H1 (cell line): ENCODE data around the gene CHRNA4. TPM values are rescaled to one million over a fixed set of nuclear protein-coding genes. Genes with fewer than 3 reads are reported as not detected.

Experiments
- CTCF ChIA-PET: fragments of 300-600 bp; sonication (Branson Sonifier 250); formaldehyde crosslinking; loops from one replicate; lab custom pipeline; 2021; ENCODE audit not compliant: partially characterized antibody; lab: Charles Lee
- POLR2A ChIA-PET: fragments of 300-600 bp; sonication (Branson Sonifier 250); formaldehyde crosslinking; loops from one replicate; lab custom pipeline; 2021; ENCODE audit warnings: inconsistent platforms; ENCODE audit not compliant: partially characterized antibody; lab: Charles Lee
- DNase-seq, 2 experiments: peaks; one replicate each; pipeline versions ENCODE4 v3.0.0 to v3.0.0-alpha.2; 2010 to 2022; ENCODE audit warnings: low spot score in 2 of 2, low read depth in 1 of 2, mixed read lengths in 1 of 2
- FAIRE-seq: peaks from 2 replicates; lab custom pipeline; 2011; peaks lifted over from hg19 to GRCh38; lab: Jason Lieb, UNC
- H2AFZ ChIP-seq: 2 replicates; pipeline ENCODE4 v1.8.1; 2012; ENCODE audit warnings: low read length, inconsistent platforms
- H2AK5ac ChIP-seq: 2 replicates; pipeline ENCODE4 v1.6.1; 2013; ENCODE audit warnings: low read depth, low read length
- H2BK120ac ChIP-seq: replicated peaks from 2 replicates; pipeline ENCODE3; 2013; ENCODE audit warnings: low read depth, low read length, inconsistent platforms
- H2BK12ac ChIP-seq: 2 replicates; pipeline ENCODE4 v1.6.1; 2013; ENCODE audit warnings: low read depth, low read length
- H2BK15ac ChIP-seq: 2 replicates; pipeline ENCODE4 v1.6.1; 2013; ENCODE audit warnings: low read length
- H2BK20ac ChIP-seq: 2 replicates; pipeline ENCODE4 v1.6.1; 2013; ENCODE audit warnings: low read length
- H2BK5ac ChIP-seq: 2 replicates; pipeline ENCODE4 v1.6.1; 2013; ENCODE audit warnings: low read depth, low read length
- H3K14ac ChIP-seq: 2 replicates; pipeline ENCODE4 v1.6.1; 2013; ENCODE audit warnings: inconsistent platforms; ENCODE audit not compliant: insufficient read length
- H3K18ac ChIP-seq: 2 replicates; pipeline ENCODE4 v1.6.1; 2013; ENCODE audit warnings: low read length; ENCODE audit errors: extremely low read depth
- H3K23ac ChIP-seq: 2 replicates; pipeline ENCODE4 v1.6.1; 2013; ENCODE audit warnings: inconsistent platforms; ENCODE audit not compliant: insufficient read length
- H3K23me2 ChIP-seq: 2 replicates; pipeline ENCODE4 v1.6.1; 2013; ENCODE audit warnings: low read depth, low read length
- H3K27ac ChIP-seq: 2 replicates; pipeline ENCODE4 v1.6.1; 2011; ENCODE audit warnings: low read depth, low read length, inconsistent platforms
- H3K27me3 ChIP-seq, 4 experiments: replicated peaks in 1 of 4; 1 replicate in 1 of 4; 2 replicates in 3 of 4; pipeline versions ENCODE4 v1.6.1 to v1.8.1; 2011 to 2013; ENCODE audit warnings: low read length in 3 of 4, mild to moderate bottlenecking in 3 of 4, inconsistent platforms in 2 of 4, mixed read lengths in 2 of 4, moderate library complexity in 1 of 4; ENCODE audit not compliant: control insufficient read depth in 3 of 4, insufficient read depth in 3 of 4; ENCODE audit errors: extremely low read depth in 1 of 4
- H3K36me3 ChIP-seq, 4 experiments: 2 replicates each; pipeline versions ENCODE4 v1.6.1 to v1.8.1; 2011 to 2013; ENCODE audit warnings: mild to moderate bottlenecking in 4 of 4, low read length in 3 of 4, moderate library complexity in 2 of 4, control low read depth in 1 of 4, inconsistent platforms in 1 of 4; ENCODE audit not compliant: insufficient read depth in 4 of 4, control insufficient read depth in 2 of 4
- H3K4ac ChIP-seq: replicated peaks from 2 replicates; pipeline ENCODE3; 2013; ENCODE audit warnings: low read length, low read depth, mixed read lengths, inconsistent platforms; ENCODE audit not compliant: insufficient read length
- H3K4me1 ChIP-seq, 4 experiments: replicated peaks in 1 of 4; 1 replicate in 1 of 4; 2 replicates in 3 of 4; pipeline versions ENCODE4 v1.6.1 to v1.8.1; 2011 to 2013; ENCODE audit warnings: low read length in 3 of 4, inconsistent platforms in 2 of 4, mixed read lengths in 1 of 4; ENCODE audit not compliant: insufficient read depth in 4 of 4, control insufficient read depth in 3 of 4
- H3K4me2 ChIP-seq, 2 experiments: 2 replicates each; pipeline versions ENCODE4 v1.6.1 to v1.8.1; 2011 to 2013; ENCODE audit warnings: low read depth in 2 of 2, low read length in 2 of 2, control low read depth in 1 of 2, inconsistent platforms in 1 of 2, mild to moderate bottlenecking in 1 of 2; ENCODE audit not compliant: insufficient read depth in 1 of 2
- H3K4me3 ChIP-seq, 4 experiments: fragments of 200-600, 300-600 bp in 1 of 4; sonication (generic), shearing (Covaris generic), sonication (Bioruptor Twin) in 1 of 4; 2 replicates each; pipeline versions ENCODE4 v1.5.1 to v1.8.1; 2011 to 2016; ENCODE audit warnings: low read length in 4 of 4, low read depth in 3 of 4, control low read depth in 2 of 4, inconsistent platforms in 2 of 4, mild to moderate bottlenecking in 2 of 4, mixed read lengths in 1 of 4, moderate library complexity in 1 of 4; ENCODE audit not compliant: insufficient read depth in 2 of 4; ENCODE audit errors: extremely low read depth in 1 of 4
- H3K56ac ChIP-seq: replicated peaks from 2 replicates; pipeline ENCODE3; 2013; ENCODE audit warnings: low read depth, mild to moderate bottlenecking, mixed read lengths, low read length, inconsistent platforms; ENCODE audit not compliant: insufficient read length
- H3K79me1 ChIP-seq: 2 replicates; pipeline ENCODE4 v1.6.1; 2013; ENCODE audit warnings: low read depth, low read length, control low read depth
- H3K79me2 ChIP-seq, 2 experiments: 2 replicates each; pipeline versions ENCODE4 v1.6.1 to v1.8.1; 2012 to 2013; ENCODE audit warnings: low read length in 2 of 2, mild to moderate bottlenecking in 2 of 2, inconsistent platforms in 1 of 2; ENCODE audit not compliant: insufficient read depth in 2 of 2, control insufficient read depth in 1 of 2
- H3K9ac ChIP-seq, 4 experiments: replicated peaks in 1 of 4; 1 replicate in 1 of 4; 2 replicates in 3 of 4; pipeline versions ENCODE4 v1.6.1 to v1.8.1; 2011 to 2013; ENCODE audit warnings: low read depth in 3 of 4, low read length in 3 of 4, control low read depth in 2 of 4, mild to moderate bottlenecking in 2 of 4, moderate library complexity in 2 of 4, inconsistent platforms in 1 of 4; ENCODE audit errors: extremely low read depth in 1 of 4
- H3K9me3 ChIP-seq, 2 experiments: 2 replicates each; pipeline versions ENCODE4 v1.6.1 to v1.8.1; 2012 to 2013; ENCODE audit warnings: mild to moderate bottlenecking in 2 of 2, moderate library complexity in 2 of 2, control low read depth in 1 of 2, inconsistent platforms in 1 of 2, low read depth in 1 of 2, low read length in 1 of 2, mixed read lengths in 1 of 2; ENCODE audit not compliant: insufficient read depth in 2 of 2
- H4K20me1 ChIP-seq, 2 experiments: replicated peaks in 1 of 2; 2 replicates each; pipeline versions ENCODE3 to v1.8.1; 2011 to 2013; ENCODE audit warnings: inconsistent platforms in 2 of 2, low read length in 2 of 2, mild to moderate bottlenecking in 1 of 2; ENCODE audit not compliant: insufficient read depth in 2 of 2, control insufficient read depth in 1 of 2
- H4K5ac ChIP-seq: 2 replicates; pipeline ENCODE4 v1.6.1; 2013; ENCODE audit warnings: low read length, low read depth, mixed read lengths, inconsistent platforms; ENCODE audit not compliant: insufficient read length
- H4K8ac ChIP-seq: 2 replicates; pipeline ENCODE4 v1.8.0; 2013; ENCODE audit warnings: mild to moderate bottlenecking, moderate library complexity, low read length, inconsistent platforms; ENCODE audit not compliant: insufficient read depth; ENCODE audit errors: extremely low read depth
- H4K91ac ChIP-seq: replicated peaks from 2 replicates; pipeline ENCODE3; 2013; ENCODE audit warnings: low read length, mixed read lengths, inconsistent platforms; ENCODE audit not compliant: insufficient read length
- WGBS, 2 experiments: shearing (Covaris generic) in 1 of 2; methylation state at CpG; one replicate each; pipeline versions ENCODE4 v1.1.6 to v1.1.7; 2013 to 2015; ENCODE audit warnings: low lambda C conversion rate in 2 of 2, mixed read lengths in 2 of 2, inconsistent platforms in 1 of 2, low coverage in 1 of 2, missing lambda C conversion rate in 1 of 2; ENCODE audit not compliant: insufficient replicate concordance in 2 of 2, insufficient coverage in 1 of 2, insufficient read length in 1 of 2; ENCODE audit errors: extremely low coverage in 1 of 2, missing lambda C conversion rate in 1 of 2; 5-methylcytosine and 5-hydroxymethylcytosine counted together
- polyA plus RNA-seq, 7 experiments: library from polyadenylated mRNA; depleted of rRNA in 3 of 7; stranded (reverse) in 5 of 7; unstranded in 2 of 7; fragments of >200 nt in 5 of 7; fragments of 200-250 nt in 2 of 7; gene quantifications; 1 replicate in 5 of 7; 2 replicates in 1 of 7; 4 replicates in 1 of 7; pipeline versions ENCODE4 v1.2.1 to v1.2.3, GENCODE V29; 2011 to 2013; ENCODE audit warnings: missing spikeins in 2 of 7, mixed read lengths in 2 of 7
- total RNA-seq: library from RNA; stranded (reverse); fragmentation: NEBNext Ultra II Directional; extraction: Animal tissue kit (Norgen Biotek cat#: 25700); gene quantifications from 2 replicates; pipeline ENCODE4 v1.2.1, GENCODE V29; 2021

The CHRNA4 gene
- total and polyA plus RNA-seq, 2 of the 8 experiments (the other 6 are each of a cell fraction or from before 2014, with no cell fraction given), result 4.3 to 5.7 TPM

GRCh38 chr20:63371291-63371865, 10.2 kb upstream of the CHRNA4 start:
- CTCF ChIA-PET, result interaction anchor here (0.7 to 5.2 kb wide), 7 partner anchors 8 to 190 kb away, joined by 3 to 25 read pairs (median 4); no protein-coding TSS in a partner anchor
- 91% methylated on average over 26 of the region's 28 CpGs; no CpG with 5 or more reads in 1 of the 2 experiments for WGBS, 2 experiments
- Histone ChIP-seq H2AK5ac (no peak overlapping the region), H3K36me3 (no peaks in the 10 kb centered on the region), H4K20me1 (no peaks in the 10 kb centered on the region), H3K9ac (no peak overlapping the region), H3K4me2 (0 out of 4 replicates have a peak overlapping the region, but pooled peaks of 1 of the 2 experiments have one; percentile 22), H2BK120ac (no peak overlapping the region), H3K27ac (no peak overlapping the region), H3K4ac (no peak overlapping the region), H2BK5ac (no peak overlapping the region; the same call in 1 of the 2 replicates), H2BK15ac (peak overlapping the region; percentile 75; the same call in 1 of the 2 replicates), H2BK20ac (peak overlapping the region; percentile 32; the same call in 1 of the 2 replicates), H2AFZ (no peak overlapping the region), H3K23ac (no peak overlapping the region), H3K4me3 (no peak overlapping the region), H3K14ac (no peak overlapping the region), H3K4me1 (peaks cover 0 to 7% (median 2%) of the 10 kb centered on the region in 4 experiments; a peak in 3 of 7 replicates), H3K27me3 (no peaks in the 10 kb centered on the region; a peak in 1 of 7 replicates), H4K91ac (peak overlapping the region; percentile 52), H3K79me1 (peaks cover 2% of the 10 kb centered on the region; the same call in 1 of the 2 replicates), H3K23me2 (0 out of 2 replicates have a peak, but pooled peaks cover 3% of the 10 kb centered on the region), H3K56ac (no peak overlapping the region), H3K79me2 (no peaks in the 10 kb centered on the region), H2BK12ac (peak overlapping the region; percentile 39; the same call in 1 of the 2 replicates), H3K9me3 (no peaks in the 10 kb centered on the region), H4K8ac (no peak overlapping the region; the same call in 1 of the 2 replicates), H4K5ac (no peak overlapping the region), H3K18ac (no peak overlapping the region; the same call in 1 of the 2 replicates)
- POLR2A ChIA-PET, result interaction anchor here (0.9 to 1.1 kb wide), 2 partner anchors 52 to 76 kb away, joined by 3 to 4 read pairs; no protein-coding TSS in a partner anchor
- no peak for FAIRE-seq
- no peak for DNase-seq
